ENCODE data around the gene RASL10B.

RASL10B gene

DNA sequence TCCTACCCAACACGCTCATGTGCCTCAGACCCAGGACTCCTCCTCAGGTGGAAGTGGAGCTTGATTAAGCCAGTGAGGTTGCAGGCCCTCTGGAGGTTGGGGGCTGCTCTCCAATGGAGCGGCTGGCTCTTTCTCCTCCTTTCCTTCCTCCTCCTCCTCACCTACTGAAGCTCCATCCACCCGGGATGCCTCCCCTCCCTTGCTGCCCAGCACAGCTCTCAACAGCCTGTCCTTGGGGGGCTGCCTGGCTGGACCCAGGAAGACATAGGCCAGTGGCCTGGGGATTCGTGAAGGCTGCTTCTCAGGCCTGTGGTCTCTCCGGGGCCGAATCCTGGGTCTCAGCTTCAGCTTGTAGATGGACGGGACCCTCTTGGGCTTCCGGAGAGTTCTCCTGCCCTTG is 13.4 kb downstream of the RASL10B start:
- in situ Hi-C loops (cut with HindIII; ENCODE audit: low sequenced_read_pairs): no loop called here
- no peak overlapping the region for H3K4me3 ChIP-seq (ENCODE audit: low read depth, low read length)
- TF ChIP-seq CTCF (IDR thresholded peaks at IDR 0.05; ENCODE audit: low read depth, low read length): no peak
- no peak for DNase-seq (ENCODE audit: low read depth, low spot score)

- TF ChIP-seq CTCF (IDR thresholded peaks at IDR 0.05; ENCODE audit: low read depth, low read length): no peak
- DNase-seq (ENCODE audit: low read depth, low spot score): no peak
- H3K4me3 ChIP-seq (ENCODE audit: low read depth, low read length): no peak overlapping the region
- in situ Hi-C loops (cut with HindIII; ENCODE audit: low sequenced_read_pairs): no loop called here
Measured at GRCh38 chr17:35745246-35745645, 13.8 kb downstream of the RASL10B start.

DNA sequence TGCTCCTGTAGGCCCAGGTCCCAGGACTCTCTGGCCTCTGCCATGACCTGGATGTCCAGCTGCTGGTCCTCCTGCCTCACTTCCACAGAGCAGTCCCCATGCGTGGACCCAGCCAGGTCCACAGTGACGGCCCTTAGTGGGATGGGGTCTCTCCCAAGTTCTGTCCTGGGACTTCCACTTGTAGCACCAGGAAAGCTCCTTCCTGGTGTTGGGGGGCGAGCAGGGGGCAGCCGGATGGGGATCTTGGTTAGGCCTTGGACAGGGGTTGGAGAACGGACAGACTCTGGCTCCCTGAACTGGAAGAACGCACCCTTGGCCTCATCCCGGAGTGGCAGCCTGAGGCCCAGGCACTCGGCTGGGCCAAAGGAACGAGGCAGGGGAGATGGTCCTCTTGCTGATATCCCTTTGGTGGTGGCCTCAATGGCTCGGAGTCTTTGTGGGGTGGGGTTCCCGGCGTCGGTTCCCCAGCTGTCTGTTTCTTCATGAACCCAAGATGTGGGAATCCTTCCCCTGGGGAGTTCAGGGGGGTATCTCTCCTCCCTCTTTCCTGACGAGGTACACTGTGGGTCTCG is 14.4 kb downstream of the RASL10B start:
- in situ Hi-C loops (cut with HindIII; ENCODE audit: low sequenced_read_pairs): no loop called here
- no peak for TF ChIP-seq CTCF (IDR thresholded peaks at IDR 0.05; ENCODE audit: low read depth, low read length)
- no peak for DNase-seq (ENCODE audit: low read depth, low spot score)
- H3K4me3 ChIP-seq (ENCODE audit: low read depth, low read length): no peak overlapping the region

DNA sequence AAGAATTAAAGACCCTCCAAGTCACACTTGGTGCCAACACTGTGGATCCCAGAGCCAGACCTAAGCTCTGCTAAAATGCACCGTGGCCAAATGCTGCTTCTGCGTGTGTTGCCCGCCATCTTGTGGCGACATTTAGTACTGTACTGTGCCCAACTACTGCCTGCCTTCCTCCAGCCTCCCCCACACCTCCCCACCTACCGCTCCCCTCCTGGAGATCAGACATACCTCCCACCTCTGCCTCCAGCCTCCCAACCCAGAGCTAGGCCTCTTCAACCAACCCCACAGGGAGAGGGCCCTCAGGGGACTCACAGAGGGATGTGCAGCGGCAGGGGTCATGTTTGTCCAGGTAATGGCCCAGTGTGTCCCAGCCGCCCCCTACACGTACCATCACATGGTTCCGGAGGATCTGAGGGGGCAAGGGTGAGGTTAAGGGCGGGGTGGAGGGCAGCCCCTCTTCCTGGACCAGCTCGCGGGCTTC is 16.1 kb downstream of the RASL10B start:
- TF ChIP-seq CTCF (IDR thresholded peaks at IDR 0.05; ENCODE audit: low read depth, low read length): peak; percentile 78
- in situ Hi-C loops (cut with HindIII; ENCODE audit: low sequenced_read_pairs): no loop called here
- peak; percentile 68 for DNase-seq (ENCODE audit: low read depth, low spot score)
- no peak overlapping the region for H3K4me3 ChIP-seq (ENCODE audit: low read depth, low read length)

- no peak overlapping the region for H3K4me3 ChIP-seq (ENCODE audit: low read depth, low read length)
- in situ Hi-C loops (cut with HindIII; ENCODE audit: low sequenced_read_pairs): no loop called here
- DNase-seq (ENCODE audit: low read depth, low spot score): no peak
- TF ChIP-seq CTCF (IDR thresholded peaks at IDR 0.05; ENCODE audit: low read depth, low read length): no peak
Measured at GRCh38 chr17:35748341-35748841, 17.0 kb downstream of the RASL10B start.

DNA sequence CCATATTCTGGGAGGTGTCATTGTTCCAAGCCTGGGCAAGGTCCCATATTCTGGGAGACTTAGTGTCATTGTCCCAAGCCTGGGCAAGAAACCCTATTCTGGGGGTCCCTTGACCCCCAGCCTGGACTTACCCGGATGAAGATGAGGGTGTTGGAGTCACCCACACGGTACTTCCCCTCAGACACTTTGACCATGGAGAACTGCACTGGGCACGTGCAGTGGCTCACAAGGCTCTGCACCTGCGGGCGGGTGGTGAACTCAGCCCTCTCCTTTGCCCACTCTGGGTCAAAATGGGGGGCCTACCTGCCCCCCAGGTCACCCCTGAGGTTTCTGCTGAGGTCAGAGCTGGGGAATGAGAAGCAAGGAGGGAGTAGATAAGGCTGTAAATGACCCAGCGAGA is 17.5 kb downstream of the RASL10B start:
- H3K4me3 ChIP-seq (ENCODE audit: low read depth, low read length): no peak overlapping the region
- no peak for TF ChIP-seq CTCF (IDR thresholded peaks at IDR 0.05; ENCODE audit: low read depth, low read length)
- in situ Hi-C loops (cut with HindIII; ENCODE audit: low sequenced_read_pairs): no loop called here
- no peak for DNase-seq (ENCODE audit: low read depth, low spot score)

Data from astrocyte of the spinal cord (primary cell).